GM21367 (cell line): ENCODE measurements around the gene PRRC2A.
A peak's percentile ranks its signal among the peaks of the same experiment; 100 is the strongest.

Experiments used
- ATAC-seq: cut with Tn5 transposase; IDR thresholded peaks from one replicate; pipeline ENCODE4 v1.9.1; 2021; ENCODE audit not compliant: unreplicated experiment

PRRC2A gene

GRCh38 chr6:31620586-31621319 lies at the start of gene PRRC2A:
TSS of gene PRRC2A (plus strand) at chr6:31620715. CDS start at chr6:31622790, 2,075 bp downstream.
- peak; percentile 19 for ATAC-seq

GRCh38 chr6:31572041-31572911 lies 48.2 kb upstream of the PRRC2A start, which contains the start of gene LTA:
TSS of gene LTA (plus strand) at chr6:31572289. CDS start at chr6:31572743, 454 bp downstream.
- no peak for ATAC-seq

- ATAC-seq: no peak
Measured at GRCh38 chr6:31573239-31574105, 47.0 kb upstream of the PRRC2A start.

GRCh38 chr6:31574106-31575061 lies 46.1 kb upstream of the PRRC2A start:
- no peak for ATAC-seq

GRCh38 chr6:31575335-31575901 lies 45.1 kb upstream of the PRRC2A start, which contains the start of gene TNF:
TSS of gene TNF (plus strand) at chr6:31575565. CDS start at chr6:31575742, 177 bp downstream.
- ATAC-seq: no peak

GRCh38 chr6:31575952-31576685 lies 44.4 kb upstream of the PRRC2A start:
- no peak for ATAC-seq

- no peak for ATAC-seq
Measured at GRCh38 chr6:31576897-31577578, 43.5 kb upstream of the PRRC2A start.

GRCh38 chr6:31577579-31577966 lies 42.9 kb upstream of the PRRC2A start:
- ATAC-seq: no peak

GRCh38 chr6:31578184-31579118 lies 42.1 kb upstream of the PRRC2A start:
- no peak for ATAC-seq

- ATAC-seq: no peak
Measured at GRCh38 chr6:31579119-31579505, 41.4 kb upstream of the PRRC2A start.

- no peak for ATAC-seq
Measured at GRCh38 chr6:31579546-31580437, 40.7 kb upstream of the PRRC2A start.

GRCh38 chr6:31580438-31580740 lies 40.1 kb upstream of the PRRC2A start:
- no peak for ATAC-seq

- peak; percentile 43 for ATAC-seq
Measured at GRCh38 chr6:31580807-31581433, 39.6 kb upstream of the PRRC2A start.

- no peak for ATAC-seq
Measured at GRCh38 chr6:31581434-31582229, 38.9 kb upstream of the PRRC2A start.

- no peak for ATAC-seq
Measured at GRCh38 chr6:31582230-31582643, 38.3 kb upstream of the PRRC2A start, which contains the start of gene LTB. TSS of gene LTB (minus strand) at chr6:31582424. CDS start at chr6:31582417, 7 bp downstream.
